HG03457 (cell line): ENCODE data around the gene SPATA31C1.
"Not testable (repeated sequence)": the region's sequence is repeated elsewhere in the genome, so short reads cannot be mapped to it uniquely, and the experiment has no call there.

ENCODE experiments used
- ATAC-seq: cut with Tn5 transposase; IDR thresholded peaks from one replicate; pipeline ENCODE4 v1.9.1; 2021; ENCODE audit warnings: moderate number of reproducible peaks; ENCODE audit not compliant: unreplicated experiment

Gene SPATA31C1

DNA sequence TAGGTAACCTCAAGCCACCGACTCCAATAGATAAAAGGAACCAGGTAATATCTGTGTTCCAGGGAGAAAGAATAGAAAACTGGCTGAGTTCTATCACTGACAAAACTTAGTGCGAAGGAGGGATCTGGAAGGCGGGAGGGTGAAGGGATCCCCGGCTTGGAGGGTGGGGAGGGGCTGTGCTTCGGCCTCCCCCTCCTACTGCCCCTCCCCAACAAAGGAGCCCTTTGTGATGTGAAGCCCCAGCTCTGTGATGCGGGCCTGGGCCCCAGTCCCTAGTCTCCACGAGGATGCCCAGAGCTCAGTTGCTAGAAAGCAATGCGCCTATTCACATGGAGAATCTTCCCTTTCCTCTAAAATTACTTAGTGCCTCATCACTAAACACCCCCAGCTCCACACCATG, at the start of gene SPATA31C1:
Gene SPATA31C1 (plus strand): TSS at position 301 of the 400 bp plus-strand sequence.
- ATAC-seq, result not testable (repeated sequence)

DNA sequence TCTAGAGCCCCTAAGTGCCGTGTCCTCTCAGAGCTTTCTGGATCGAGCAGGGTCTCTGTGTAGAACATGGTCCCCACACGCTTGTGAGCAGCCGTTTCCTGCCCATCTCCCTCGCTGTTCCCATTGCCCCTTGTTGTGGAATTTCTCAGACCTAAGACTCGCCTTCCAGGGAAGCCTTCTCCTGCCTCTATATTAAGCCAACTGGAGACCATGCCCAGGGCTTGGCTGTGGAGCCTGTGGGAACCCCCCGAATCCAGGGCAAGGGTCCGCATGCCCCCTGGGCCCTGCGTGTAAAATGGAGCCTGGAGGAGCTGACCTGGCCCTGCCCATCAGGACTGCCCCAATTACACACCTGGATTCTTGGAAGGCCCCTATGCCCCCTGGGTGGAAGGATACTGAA, 49.6 kb upstream of the SPATA31C1 start:
- no peak for ATAC-seq

DNA sequence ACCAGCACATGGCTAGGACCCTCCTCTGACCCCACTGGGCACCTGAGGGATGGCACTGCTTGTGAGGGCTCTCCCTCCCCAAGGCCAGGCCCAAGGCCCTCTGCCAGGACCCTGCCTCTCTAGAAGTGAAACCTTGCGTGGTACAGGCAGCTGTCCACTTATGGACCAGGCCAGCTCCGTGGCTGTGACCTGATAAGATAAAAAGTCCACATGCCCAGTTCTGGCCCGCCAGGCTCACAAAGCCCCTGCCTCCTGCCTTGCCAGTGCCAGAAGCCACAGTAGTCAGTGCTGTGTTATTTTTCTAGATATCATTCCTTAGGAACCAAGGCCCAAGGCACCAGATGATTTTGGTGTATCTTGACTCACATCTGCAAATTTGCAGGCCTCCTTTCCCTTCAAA, 49.1 kb upstream of the SPATA31C1 start:
- ATAC-seq, result no peak

GRCh38 chr9:87869082-87869481, 48.7 kb upstream of the SPATA31C1 start:
- no peak for ATAC-seq

DNA sequence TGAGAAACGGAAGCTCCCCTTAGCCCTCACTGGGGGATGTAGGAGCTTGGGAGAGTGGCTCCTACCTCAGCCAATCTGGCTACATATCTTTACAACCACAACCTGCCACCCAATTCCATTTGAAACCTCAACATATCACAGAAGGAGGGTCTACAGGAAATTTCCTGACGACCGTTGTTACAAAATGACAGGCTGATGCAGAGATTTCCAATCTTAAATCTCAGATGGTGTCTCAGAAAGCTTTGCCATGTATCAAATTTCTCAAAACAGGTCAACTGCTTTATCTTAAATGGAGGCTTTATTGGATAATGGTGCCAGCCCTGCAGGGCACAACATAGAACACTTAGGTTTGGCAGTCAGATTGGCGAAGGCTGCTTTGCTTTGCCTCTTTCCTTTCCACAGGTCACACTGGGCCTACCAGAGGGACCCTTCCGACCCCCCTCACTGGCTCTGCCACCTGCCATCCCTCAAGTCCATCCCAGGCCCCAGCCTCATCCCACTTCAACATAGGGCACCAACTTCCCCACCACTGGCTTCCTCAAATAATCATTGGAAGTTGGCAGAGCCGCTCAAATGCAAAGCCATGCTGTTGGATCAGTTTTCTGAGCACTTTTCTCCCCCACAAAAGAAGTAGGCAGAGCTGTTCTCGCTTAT, 46.2 kb upstream of the SPATA31C1 start:
- ATAC-seq, result no peak

DNA sequence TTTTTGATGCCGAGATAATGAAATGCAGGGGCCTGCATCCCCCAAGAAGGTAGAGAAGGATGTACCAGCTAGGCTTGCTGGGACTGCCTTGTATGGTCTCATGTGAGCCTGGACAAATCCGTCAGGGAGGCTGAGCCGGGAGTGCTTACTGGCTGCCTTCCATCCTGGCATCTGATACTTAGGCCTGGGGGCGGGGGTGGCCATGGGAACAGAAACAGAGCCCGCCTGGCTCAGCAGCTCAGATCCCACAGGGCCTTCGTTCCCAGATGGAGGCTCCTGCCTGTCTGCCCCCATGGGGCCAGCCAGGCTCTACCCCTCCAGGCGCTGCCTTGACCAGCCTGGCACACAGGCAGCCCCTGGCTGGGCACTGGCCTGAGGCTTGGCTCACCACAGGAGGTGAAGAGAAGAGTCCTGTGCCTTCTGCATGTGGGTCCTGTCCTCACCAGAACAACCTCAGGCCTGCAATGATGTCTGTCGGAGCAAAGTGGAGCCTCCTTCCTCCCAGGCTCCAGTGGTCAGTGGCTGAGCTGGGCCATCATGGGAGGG, 45.6 kb upstream of the SPATA31C1 start:
- no peak for ATAC-seq

GRCh38 chr9:87873607-87874303, 44.0 kb upstream of the SPATA31C1 start:
- no peak for ATAC-seq

DNA sequence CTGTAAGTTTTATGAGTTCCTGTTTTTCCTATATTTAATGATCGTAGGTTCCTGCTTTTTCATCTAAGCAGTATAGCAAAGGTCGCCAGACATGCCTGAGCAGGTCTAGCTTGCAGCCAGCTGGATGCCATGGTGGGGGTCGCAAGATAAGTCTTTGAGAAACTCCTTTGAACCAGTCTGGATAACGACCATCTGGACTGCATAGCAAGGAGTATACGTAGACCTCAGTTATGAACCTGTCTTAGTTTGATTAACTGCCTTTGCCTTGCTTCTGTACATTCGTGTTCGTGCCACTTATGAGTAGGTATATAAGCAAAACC, 43.5 kb upstream of the SPATA31C1 start:
- ATAC-seq, result no peak

DNA sequence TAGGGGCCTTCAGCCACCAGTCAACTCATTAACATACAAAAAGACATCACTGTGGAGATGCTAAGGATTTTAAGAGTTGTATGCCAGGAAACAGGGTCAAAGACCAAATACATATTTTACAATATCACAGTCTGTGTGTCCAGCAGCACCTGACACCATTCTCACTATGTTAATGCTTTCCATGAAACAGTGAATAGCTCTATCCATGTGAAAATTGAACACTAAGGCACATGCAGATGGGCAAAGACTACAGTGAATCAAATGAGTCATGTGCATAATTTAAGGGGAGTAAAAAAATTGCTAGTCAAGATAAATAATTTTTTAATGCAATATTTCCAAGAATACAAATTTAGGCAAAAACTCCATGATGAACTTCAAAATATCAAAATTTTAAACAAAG, 42.7 kb upstream of the SPATA31C1 start:
- ATAC-seq, result no peak

GRCh38 chr9:87875831-87876545, 41.8 kb upstream of the SPATA31C1 start:
- ATAC-seq, result no peak

DNA sequence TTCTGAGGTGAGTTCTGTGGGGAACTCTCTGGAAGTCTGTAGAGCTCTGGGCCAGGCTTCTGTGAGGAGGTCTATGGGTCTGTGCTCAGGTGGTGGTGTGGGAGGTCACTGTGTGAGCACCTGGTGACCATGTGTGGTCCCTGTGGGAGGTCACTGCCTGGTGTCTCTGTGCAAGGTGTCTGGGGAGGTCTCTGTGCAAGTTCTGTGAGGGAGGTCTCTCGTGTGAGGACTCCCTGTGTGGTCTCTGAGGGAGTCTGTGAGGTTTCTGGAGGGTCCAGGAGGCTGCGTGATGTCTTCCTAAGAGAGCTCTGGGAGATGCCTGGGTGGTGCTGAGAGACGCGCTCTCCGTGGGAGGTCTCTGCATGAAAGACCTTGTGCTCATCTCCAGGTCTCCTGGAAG, 41.1 kb upstream of the SPATA31C1 start:
- no peak for ATAC-seq

GRCh38 chr9:87878989-87879511, 38.7 kb upstream of the SPATA31C1 start:
- ATAC-seq, result no peak

DNA sequence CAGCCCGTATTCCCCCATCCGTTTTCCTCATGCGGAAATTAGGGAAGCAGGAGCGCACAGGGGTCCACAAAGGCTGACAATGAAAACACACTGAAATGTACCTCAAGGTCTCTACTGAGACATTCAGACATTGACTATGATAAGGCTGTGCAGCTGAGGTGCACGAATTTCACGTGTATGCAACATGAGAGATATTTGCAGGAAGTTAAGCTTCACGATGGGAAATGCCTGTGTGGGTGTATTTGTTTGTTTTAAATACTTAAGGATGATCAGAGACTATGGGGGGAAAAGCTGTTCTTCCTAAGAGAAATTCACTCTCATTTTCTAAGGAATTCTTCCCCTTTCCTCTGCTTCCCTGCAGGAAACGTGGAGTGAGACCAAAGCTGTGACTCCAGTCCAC, 37.6 kb upstream of the SPATA31C1 start:
- no peak for ATAC-seq

GRCh38 chr9:87880683-87881082, 37.1 kb upstream of the SPATA31C1 start:
- no peak for ATAC-seq

- no peak for ATAC-seq
These were observed 35.1 kb upstream of the SPATA31C1 start, which contains the start of gene SPATA31E1 for GRCh38 chr9:87882627-87883026. SPATA31E1 (plus strand) TSS chr9:87882877; CDS start chr9:87882892, 15 bp downstream.

DNA sequence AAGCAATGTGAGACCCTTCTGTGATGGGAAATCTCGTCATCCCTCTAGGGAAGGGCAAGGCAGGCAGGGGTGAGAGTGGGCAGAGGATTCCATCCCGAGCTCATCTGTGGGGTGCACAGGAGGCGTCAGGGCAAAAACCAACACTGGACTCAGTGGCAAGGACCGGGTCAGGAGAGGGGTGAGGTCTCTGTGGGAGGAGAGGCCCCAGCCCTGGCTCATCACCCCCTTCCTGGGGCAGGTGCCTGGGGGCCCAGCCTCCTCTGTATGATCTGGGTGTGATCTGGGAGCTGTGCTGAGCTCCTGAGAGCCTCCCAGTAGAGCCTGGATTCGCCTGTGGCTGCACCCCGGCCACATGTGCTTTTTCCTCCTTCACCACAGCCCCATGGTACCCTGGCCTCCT, 34.5 kb upstream of the SPATA31C1 start:
- no peak for ATAC-seq

- ATAC-seq, result no peak
These were observed 33.8 kb upstream of the SPATA31C1 start for GRCh38 chr9:87883990-87884389.

DNA sequence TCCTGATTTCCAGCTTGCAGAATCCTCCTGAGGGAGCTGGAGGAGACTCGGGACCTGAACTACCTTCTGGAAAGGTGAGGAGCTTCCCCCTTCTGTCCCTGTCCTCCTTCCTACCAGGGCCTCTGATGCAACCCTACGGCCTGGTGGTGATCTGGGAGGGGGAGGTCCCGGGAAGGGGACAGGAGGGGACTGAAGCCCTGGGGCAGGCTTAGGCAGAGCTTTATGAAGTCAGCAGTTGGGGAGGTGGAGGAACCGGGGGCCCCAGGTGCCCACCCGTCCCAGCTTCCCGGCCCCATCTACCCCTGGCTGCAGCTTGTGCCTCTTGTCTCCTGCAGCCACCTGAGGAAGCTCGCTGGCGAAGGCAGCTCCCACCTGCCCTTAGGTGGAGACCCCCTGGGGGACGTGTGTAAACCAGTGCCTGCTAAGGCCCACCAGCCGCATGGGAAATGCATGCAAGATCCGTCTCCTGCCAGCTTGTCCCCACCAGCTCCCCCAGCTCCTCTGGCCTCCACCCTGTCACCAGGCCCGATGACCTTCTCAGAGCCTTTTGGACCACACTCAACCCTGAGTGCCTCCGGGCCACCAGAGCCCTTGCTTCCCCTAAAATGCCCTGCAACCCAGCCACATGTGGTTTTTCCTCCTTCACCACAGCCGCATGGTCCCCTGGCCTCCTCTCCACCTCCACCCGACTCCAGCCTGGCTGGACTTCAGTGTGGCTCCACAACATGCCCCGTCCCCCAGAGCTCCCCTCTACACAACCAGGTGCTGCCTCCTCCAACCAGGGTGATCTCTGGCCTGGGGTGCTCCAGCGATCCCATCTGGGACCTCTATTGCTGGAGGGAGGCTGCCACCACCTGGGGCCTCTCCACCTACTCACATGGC, 32.9 kb upstream of the SPATA31C1 start:
- ATAC-seq, result no peak

- no peak for ATAC-seq
These were observed 32.1 kb upstream of the SPATA31C1 start for GRCh38 chr9:87885484-87886189.
